Heart left ventricle (tissue), 13 donors: ENCODE results near the gene TINCR.

Experiments
- CTCF ChIP-seq, 12 donors: fragments of 200-600 bp; sonication (generic) in 4 of 12; IDR thresholded peaks; one replicate each; pipeline versions ENCODE4 v1.5.0 to v1.8.0; 2018 to 2022; ENCODE audit warnings: antibody characterized with exemption in 12 of 12, mild to moderate bottlenecking in 5 of 12
- POLR2A ChIP-seq, 2 donors: fragments of 450-650 bp; IDR thresholded peaks; one replicate each; pipeline ENCODE4 v1.6.1; 2017; ENCODE audit warnings: antibody characterized with exemption in 2 of 2, mild to moderate bottlenecking in 2 of 2, moderate library complexity in 2 of 2
- donor health status: ischemic (EF 13 %, LVEDD 7.1; RV severe dilation, severe dysfunction).
- donor health status: DM: no; HTN: yes; CAD: no.
- donor health status: DM: no; HTN: no; CAD: no.
- donor health status: ischemic (EF 25% LVEDD 6.9; RV normal size, moderate dysfunction).
- donor health status: ischemic (EF 25% LVEDD 5.7; RV mildly dilated, moderate dysfunction).
- donor health status: ischemic (EF 35%, LVEDD 5.7; RV mildly dilated, moderate dysfunction).
- donor health status: nonischemic (EF 11% LVEDD 7.7; RV severe dilation, severe dysfunction).
- donor health status: DM: yes; HTN: yes; CAD: no.
- donor health status: PGD.
- donor health status: ischemic (EF 29% LVEDD 5.4; RV normal size, mild dysfunction).
- donor health status: nonischemic (EF 23%, LVEDD 6.1; RV moderate dilation, normal function).

- TF ChIP-seq CTCF (IDR thresholded peaks at IDR 0.05) (peak; percentile 93 to 100 (median 99)), POLR2A (IDR thresholded peaks at IDR 0.05) (no peak)
These were observed 10.5 kb upstream of the TINCR start for GRCh38 chr19:5578097-5578846.
